Sigmoid colon (tissue), 7 donors: ENCODE data around the gene CDHR2. TPM values are rescaled to one million over a fixed set of nuclear protein-coding genes. Genes with fewer than 3 reads are reported as not detected.

Experiments
- DNase-seq: peaks from one replicate; pipeline ENCODE4 v3.0.0-alpha.2; 2019
- H3K27ac ChIP-seq, 4 donors: fragments of 200-600 bp; sonication (generic); one replicate each; pipeline ENCODE4 v1.5.1; 2016 to 2019; ENCODE audit warnings: mild to moderate bottlenecking in 1 of 4
- H3K27me3 ChIP-seq, 3 donors: fragments of 200-600 bp; sonication (generic); one replicate each; pipeline ENCODE4 v1.5.1; 2019; ENCODE audit warnings: mild to moderate bottlenecking in 1 of 3
- H3K36me3 ChIP-seq, 4 donors: fragments of 200-600 bp; sonication (generic); one replicate each; pipeline ENCODE4 v1.5.1; 2016 to 2019
- H3K4me1 ChIP-seq, 4 donors: fragments of 200-600 bp; sonication (generic); one replicate each; pipeline ENCODE4 v1.5.1; 2017 to 2019
- H3K4me3 ChIP-seq, 4 donors: fragments of 200-600 bp; sonication (generic); one replicate each; pipeline ENCODE4 v1.5.1; 2017 to 2019; ENCODE audit warnings: mild to moderate bottlenecking in 2 of 4, moderate library complexity in 1 of 4
- H3K9me3 ChIP-seq, 4 donors: fragments of 200-600 bp in 3 of 4; sonication (generic) in 3 of 4; one replicate each; pipeline versions ENCODE4 v1.5.1 to v1.6.1; 2013 to 2019
- EP300 ChIP-seq, 4 donors: sonication (generic); formaldehyde crosslinking; IDR thresholded peaks; one replicate each; pipeline ENCODE4 v1.6.1; 2017; ENCODE audit warnings: antibody characterized with exemption in 4 of 4
- POLR2A ChIP-seq, 2 donors: fragments of 450-650 bp; IDR thresholded peaks; one replicate each; pipeline ENCODE4 v1.6.1; 2016; ENCODE audit warnings: antibody characterized with exemption in 2 of 2, mild to moderate bottlenecking in 2 of 2, moderate library complexity in 2 of 2
- POLR2AphosphoS5 ChIP-seq, 4 donors: sonication (generic); formaldehyde crosslinking; IDR thresholded peaks; one replicate each; pipeline ENCODE4 v1.6.1; 2017; ENCODE audit warnings: antibody characterized with exemption in 4 of 4
- WGBS, 2 donors: extraction: QIAGEN DNeasy Blood & Tissue Kit; methylation state at CpG; one replicate each; pipeline ENCODE4 v1.1.7; 2013; 5-methylcytosine and 5-hydroxymethylcytosine counted together
- intact Hi-C: fragments of 100-400 bp; cut with DNase I; formaldehyde crosslinking; loops from one replicate; pipeline ENCODE4 v1.15.1; 2023
- polyA plus RNA-seq, 3 donors: library from polyadenylated mRNA; stranded (reverse); fragments of 200-250 nt; gene quantifications; one replicate each; pipeline ENCODE4 v1.2.3, GENCODE V29; 2013
- total RNA-seq, 4 donors: library from RNA; depleted of rRNA; stranded (reverse); fragments of >200 nt; gene quantifications; one replicate each; pipeline ENCODE4 v1.1.0, GENCODE V29; 2016
- TF ChIP-seq, protein P1 (sequence below), 4 experiments: fragments of 450-650 bp in 3 of 4; fragments of 200-600 bp in 1 of 4; IDR thresholded peaks; one replicate each; pipeline ENCODE4 v1.5.1; 2016 to 2019; ENCODE audit warnings: antibody characterized with exemption in 4 of 4, mild to moderate bottlenecking in 3 of 4, moderate library complexity in 2 of 4
- donor health status: healthy with polysubstance abuse.
- donor health status: Bipolar disorder and iron deficiency.
- donor health status: healthy.

CDHR2 gene
- total and polyA plus RNA-seq, 7 donors, result 0.71 to 57.9 (median 9.6) TPM; not detected in 2

DNA sequence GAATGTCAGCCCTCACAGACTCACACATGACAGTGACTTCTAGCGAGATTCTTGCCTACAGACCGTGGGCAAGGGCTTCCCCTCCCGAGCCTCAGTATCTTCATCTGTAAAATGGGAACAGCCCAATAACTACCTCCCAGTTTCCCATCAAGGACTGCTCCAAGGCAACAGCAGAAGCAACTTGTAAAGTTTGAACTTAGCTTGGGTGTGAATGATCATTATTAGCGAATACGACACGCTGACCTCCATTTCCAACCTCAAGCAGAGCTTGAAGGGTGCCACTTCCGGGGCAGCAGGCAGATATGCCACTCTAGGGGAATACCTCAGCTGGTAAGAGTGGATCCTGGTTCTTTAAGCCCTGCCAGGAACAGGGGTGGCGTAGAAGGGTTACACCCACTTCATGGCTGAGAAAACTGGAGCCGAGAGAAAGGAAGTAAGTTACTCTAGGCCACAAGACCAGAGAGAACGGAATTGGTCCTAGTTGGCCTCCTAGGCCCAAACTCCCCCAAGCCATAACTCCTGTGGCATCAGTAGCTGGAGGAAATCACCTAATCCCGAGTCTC, 14.0 kb upstream of the CDHR2 start:
- Histone ChIP-seq H3K36me3 (peaks cover 12 to 18% (median 16%) of the 10 kb centered on the region in 4 donors), H3K4me1 (peaks cover 0 to 70% (median 63%) of the 10 kb centered on the region in 4 donors), H3K27ac (peak overlapping the region; percentile 93 to 99 (median 98)), H3K27me3 (no peaks in the 10 kb centered on the region), H3K9me3 (no peaks in the 10 kb centered on the region), H3K4me3 (peak overlapping the region; percentile 67 to 96 (median 90))
- no peak for DNase-seq
- intact Hi-C loops, result loop anchor here (5.0 to 10.0 kb wide), 3 partner anchors 150 to 490 kb away; partner anchors contain the start of genes HIGD2A, KIAA1191, NOP16 and ZNF346
- TF ChIP-seq EP300 (IDR thresholded peaks at IDR 0.05), result no peak
- peak in 1 of 2 donors; percentile 49 for TF ChIP-seq POLR2A (IDR thresholded peaks at IDR 0.05)
- TF ChIP-seq, protein P1, sequence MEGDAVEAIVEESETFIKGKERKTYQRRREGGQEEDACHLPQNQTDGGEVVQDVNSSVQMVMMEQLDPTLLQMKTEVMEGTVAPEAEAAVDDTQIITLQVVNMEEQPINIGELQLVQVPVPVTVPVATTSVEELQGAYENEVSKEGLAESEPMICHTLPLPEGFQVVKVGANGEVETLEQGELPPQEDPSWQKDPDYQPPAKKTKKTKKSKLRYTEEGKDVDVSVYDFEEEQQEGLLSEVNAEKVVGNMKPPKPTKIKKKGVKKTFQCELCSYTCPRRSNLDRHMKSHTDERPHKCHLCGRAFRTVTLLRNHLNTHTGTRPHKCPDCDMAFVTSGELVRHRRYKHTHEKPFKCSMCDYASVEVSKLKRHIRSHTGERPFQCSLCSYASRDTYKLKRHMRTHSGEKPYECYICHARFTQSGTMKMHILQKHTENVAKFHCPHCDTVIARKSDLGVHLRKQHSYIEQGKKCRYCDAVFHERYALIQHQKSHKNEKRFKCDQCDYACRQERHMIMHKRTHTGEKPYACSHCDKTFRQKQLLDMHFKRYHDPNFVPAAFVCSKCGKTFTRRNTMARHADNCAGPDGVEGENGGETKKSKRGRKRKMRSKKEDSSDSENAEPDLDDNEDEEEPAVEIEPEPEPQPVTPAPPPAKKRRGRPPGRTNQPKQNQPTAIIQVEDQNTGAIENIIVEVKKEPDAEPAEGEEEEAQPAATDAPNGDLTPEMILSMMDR (IDR thresholded peaks at IDR 0.05), result no peak
- TF ChIP-seq POLR2AphosphoS5 (IDR thresholded peaks at IDR 0.05), result peak in 3 of 4 donors; percentile 42 to 67 (median 42)
- 10 to 22% methylated on average over 11 of the region's 11 CpGs for WGBS, 2 donors

DNA sequence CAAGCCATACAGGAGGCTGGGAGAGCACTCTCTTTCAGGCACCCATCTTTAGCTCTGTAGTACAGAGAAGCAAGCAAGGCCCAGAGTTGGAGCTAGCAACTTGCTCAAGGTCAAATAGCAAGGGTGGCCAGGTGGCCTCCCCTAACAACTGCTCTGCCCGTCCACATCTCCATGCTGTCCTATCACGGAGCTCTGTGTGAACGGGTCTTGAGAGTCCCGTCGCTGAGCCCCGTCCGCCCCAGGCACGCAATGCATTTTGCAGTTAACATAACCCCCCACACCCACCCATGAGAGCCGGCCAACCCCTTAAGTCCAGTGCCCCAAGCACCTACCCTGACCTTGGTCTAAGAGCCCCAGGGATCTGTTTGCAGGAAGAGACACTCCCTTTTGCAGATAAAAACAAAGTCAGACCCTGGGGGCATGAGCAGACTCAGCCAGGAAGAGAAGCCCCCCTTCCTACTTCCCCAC, 13.4 kb upstream of the CDHR2 start:
- 1 to 2% methylated on average over 9 of the region's 9 CpGs for WGBS, 2 donors
- Histone ChIP-seq H3K9me3 (no peaks in the 10 kb centered on the region), H3K4me1 (peaks cover 0 to 64% (median 58%) of the 10 kb centered on the region in 4 donors), H3K4me3 (peak overlapping the region; percentile 67 to 96 (median 90)), H3K27ac (peak overlapping the region; percentile 93 to 99 (median 98)), H3K36me3 (peaks cover 7 to 13% (median 12%) of the 10 kb centered on the region in 4 donors), H3K27me3 (no peaks in the 10 kb centered on the region)
- intact Hi-C loops, result loop anchor here (2.0 to 10.0 kb wide), 4 partner anchors 87 to 489 kb away; partner anchors contain the start of genes FAF2, HIGD2A, KIAA1191 and NOP16
- TF ChIP-seq, protein P1 (IDR thresholded peaks at IDR 0.05), result no peak
- TF ChIP-seq POLR2A (IDR thresholded peaks at IDR 0.05), result peak in 1 of 2 donors; percentile 0
- TF ChIP-seq POLR2AphosphoS5 (IDR thresholded peaks at IDR 0.05), result no peak
- no peak for DNase-seq

GRCh38 chr5:176536132-176536901, 12.8 kb upstream of the CDHR2 start:
- TF ChIP-seq EP300 (IDR thresholded peaks at IDR 0.05) (no peak), POLR2AphosphoS5 (IDR thresholded peaks at IDR 0.05) (peak in 3 of 4 donors; percentile 22 to 68 (median 28))
- WGBS, 2 donors, result 0 to 1% methylated on average over 43 of the region's 43 CpGs
- Histone ChIP-seq H3K27ac (peak overlapping the region; percentile 93 to 99 (median 98)), H3K9me3 (no peaks in the 10 kb centered on the region), H3K4me1 (peaks cover 0 to 62% (median 52%) of the 10 kb centered on the region in 4 donors), H3K27me3 (no peaks in the 10 kb centered on the region), H3K4me3 (peak overlapping the region; percentile 67 to 96 (median 90)), H3K36me3 (peaks cover 1 to 6% (median 6%) of the 10 kb centered on the region in 4 donors)
- DNase-seq, result peak; percentile 93
- intact Hi-C loops, result loop anchor here (2.0 to 10.0 kb wide), 4 partner anchors 88 to 488 kb away; partner anchors contain the start of genes FAF2, HIGD2A, KIAA1191 and NOP16

DNA sequence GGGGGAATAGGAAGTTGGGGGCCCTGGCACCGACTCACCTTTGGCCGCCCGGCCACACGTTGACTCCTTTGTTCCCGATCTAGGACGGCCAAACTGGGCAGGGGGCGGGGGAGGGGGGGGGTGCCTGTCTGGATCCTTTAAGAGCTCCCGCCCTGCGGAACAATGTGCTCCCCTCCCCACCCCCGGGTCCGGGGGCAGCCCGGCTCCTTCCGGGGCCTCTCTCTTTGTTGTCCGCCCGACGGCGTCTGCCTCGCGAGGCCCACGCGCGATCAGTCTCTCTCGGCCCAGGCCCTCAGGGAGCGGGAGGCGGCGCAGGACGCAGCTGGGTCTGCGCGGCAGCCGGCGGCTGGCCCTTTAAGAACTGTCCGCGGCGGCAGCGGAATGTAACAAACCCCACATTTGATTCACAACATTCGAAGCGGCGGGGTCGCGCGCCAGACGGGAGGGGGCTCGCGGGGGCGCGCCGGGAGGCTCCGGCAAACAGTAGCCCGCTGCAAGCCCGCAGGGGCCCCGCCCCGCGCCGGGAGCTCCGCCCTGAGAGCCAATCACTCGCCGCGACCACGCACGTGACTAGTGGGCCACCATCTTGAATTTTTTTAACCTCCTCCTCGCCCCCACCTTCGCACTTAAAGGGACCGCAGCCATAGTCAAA, 12.1 kb upstream of the CDHR2 start, which contains the start of gene RNF44:
TSS of gene RNF44 (minus strand) at position 501 of the 652 bp plus-strand sequence. CDS start 4,930 bp downstream, outside the sequence.
- H3K4me1 ChIP-seq, result peaks cover 0 to 62% (median 52%) of the 10 kb centered on the region in 4 donors
- H3K4me3 ChIP-seq, result peak within 1 kb of the TSS; percentile 67 to 96 (median 90)
- H3K27ac ChIP-seq, result peak within 1 kb of the TSS; percentile 93 to 99 (median 98)
- H3K27me3 ChIP-seq, result no peaks in the 10 kb centered on the region
- peak; percentile 99 for DNase-seq
- WGBS, 2 donors, result 0 to 1% methylated on average over 63 of the region's 63 CpGs
- intact Hi-C loops, result loop anchor here (2.0 to 10.0 kb wide), 4 partner anchors 88 to 488 kb away; partner anchors contain the start of genes FAF2, HIGD2A, KIAA1191 and NOP16
- no peaks in the 10 kb centered on the region for H3K36me3 ChIP-seq
- H3K9me3 ChIP-seq, result no peaks in the 10 kb centered on the region
- TF ChIP-seq EP300 (IDR thresholded peaks at IDR 0.05) (no peak), POLR2AphosphoS5 (IDR thresholded peaks at IDR 0.05) (peak; percentile 48 to 77 (median 67)), POLR2A (IDR thresholded peaks at IDR 0.05) (peak; percentile 45 to 63)
- TF ChIP-seq, protein P1 (IDR thresholded peaks at IDR 0.05), result no peak
